Stimulated activated CD4-positive, alpha-beta T cell treated with anti-CD3 and anti-CD28 coated beads, Interleukin-15, amount 100 ng/mL, for 48 hours (primary cell): Measurements from ENCODE around the gene GSAP.
"Not testable (repeated sequence)": the region's sequence is repeated elsewhere in the genome, so short reads cannot be mapped to it uniquely, and the experiment has no call there.

Experiments
- DNase-seq, 2 donors: peaks; one replicate each; pipeline ENCODE4 v3.0.0-alpha.2; 2020; ENCODE audit warnings: low read depth in 2 of 2

Gene GSAP

GRCh38 chr7:77284616-77285015 is 131.5 kb downstream of the GSAP start:
- DNase-seq = no peak

GRCh38 chr7:77284005-77284404 is 132.1 kb downstream of the GSAP start:
- no peak for DNase-seq

DNA sequence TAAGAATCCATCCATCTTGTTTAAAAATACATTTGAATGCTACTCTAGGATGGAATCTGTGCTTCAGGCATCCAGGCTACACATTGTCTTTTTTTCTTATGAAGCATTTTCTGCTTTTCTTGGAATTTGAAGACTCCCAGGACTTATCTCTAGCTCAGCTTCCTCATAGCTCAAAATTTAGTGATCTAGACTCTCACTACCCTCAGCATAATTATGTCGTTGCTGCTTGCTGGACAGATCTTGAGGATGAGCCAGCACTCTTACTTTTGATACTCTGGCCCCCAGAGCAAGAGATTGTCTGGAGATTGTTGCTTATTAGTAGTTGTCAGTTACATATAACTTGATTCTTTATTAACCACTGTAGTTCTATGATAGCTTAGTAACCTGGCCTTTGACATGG is 133.3 kb downstream of the GSAP start:
- no peak for DNase-seq

DNA sequence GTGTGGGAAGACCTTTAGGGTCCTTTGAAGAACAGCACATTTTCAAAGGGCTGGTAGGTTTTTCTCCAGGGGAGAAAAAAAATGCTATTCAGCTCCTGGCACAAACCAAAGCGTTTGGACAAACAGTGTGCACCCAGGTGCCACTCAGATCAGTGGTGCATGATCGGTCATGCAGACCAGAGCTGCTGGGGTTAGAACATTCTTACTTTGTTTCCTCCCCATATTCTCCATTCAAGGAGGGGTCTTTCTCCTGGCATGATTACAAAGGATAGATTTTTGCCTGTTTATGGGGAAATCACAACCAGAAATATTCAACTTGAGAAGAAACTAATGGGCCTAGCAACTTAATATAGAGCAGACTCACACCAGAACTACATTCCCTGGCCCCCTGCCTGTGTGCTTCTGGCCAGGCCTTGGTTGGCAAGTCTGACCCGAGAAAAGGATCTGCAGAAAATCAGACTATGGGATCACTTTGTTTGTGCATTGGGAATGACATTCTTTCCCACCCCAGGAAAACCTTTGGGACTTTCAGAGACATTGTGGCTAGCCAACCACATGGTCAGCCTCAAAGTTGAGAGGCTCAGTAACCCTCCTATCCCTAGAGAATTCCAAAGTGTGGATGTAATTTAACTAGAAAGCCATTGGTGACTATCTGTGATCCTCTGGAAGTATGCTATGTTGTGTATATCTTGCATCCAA is 134.2 kb downstream of the GSAP start:
- DNase-seq = no peak

DNA sequence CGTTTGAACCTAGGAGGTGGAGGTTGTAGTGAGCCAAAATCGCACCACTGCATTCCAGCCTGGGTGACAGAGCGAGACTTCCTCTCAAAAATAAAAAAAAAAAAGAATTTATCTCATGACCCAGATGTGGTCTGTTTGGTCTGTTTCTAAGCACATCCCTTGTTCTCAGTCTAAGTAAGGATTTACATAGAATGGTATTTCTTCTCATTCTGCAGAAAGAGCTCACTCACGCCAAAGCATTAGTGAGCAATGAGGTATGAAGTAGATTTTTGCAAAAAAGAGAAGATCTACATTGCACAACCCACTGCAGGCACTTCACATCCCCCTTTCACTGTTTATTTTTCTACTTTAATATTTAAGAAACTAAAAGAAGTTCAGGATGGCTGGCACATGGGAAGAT is 140.0 kb downstream of the GSAP start:
- DNase-seq = no peak

DNA sequence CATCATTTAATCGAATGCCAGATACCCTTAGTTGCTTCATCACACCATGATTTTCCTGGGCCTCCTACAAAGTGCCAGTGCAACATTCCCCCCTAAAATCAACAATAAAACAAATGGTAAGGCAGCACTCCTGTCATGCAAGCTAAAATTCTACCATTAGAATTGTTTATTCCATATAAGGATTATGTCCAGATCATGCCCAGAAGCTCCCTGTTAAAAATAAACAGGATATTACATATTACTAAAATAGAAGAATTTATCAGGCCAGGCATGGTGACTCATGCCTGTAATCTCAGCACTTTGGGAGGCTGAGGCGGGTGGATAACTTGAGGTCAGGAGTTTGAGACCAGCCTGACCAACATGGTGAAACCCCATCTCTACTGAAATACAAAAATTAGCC is 140.5 kb downstream of the GSAP start:
- not testable (repeated sequence) for DNase-seq

GRCh38 chr7:77271766-77272165 is 144.4 kb downstream of the GSAP start:
- DNase-seq = no peak

GRCh38 chr7:77270094-77270480 is 146.1 kb downstream of the GSAP start:
- DNase-seq = no peak

GRCh38 chr7:77269360-77270093 is 146.6 kb downstream of the GSAP start:
- no peak for DNase-seq

DNA sequence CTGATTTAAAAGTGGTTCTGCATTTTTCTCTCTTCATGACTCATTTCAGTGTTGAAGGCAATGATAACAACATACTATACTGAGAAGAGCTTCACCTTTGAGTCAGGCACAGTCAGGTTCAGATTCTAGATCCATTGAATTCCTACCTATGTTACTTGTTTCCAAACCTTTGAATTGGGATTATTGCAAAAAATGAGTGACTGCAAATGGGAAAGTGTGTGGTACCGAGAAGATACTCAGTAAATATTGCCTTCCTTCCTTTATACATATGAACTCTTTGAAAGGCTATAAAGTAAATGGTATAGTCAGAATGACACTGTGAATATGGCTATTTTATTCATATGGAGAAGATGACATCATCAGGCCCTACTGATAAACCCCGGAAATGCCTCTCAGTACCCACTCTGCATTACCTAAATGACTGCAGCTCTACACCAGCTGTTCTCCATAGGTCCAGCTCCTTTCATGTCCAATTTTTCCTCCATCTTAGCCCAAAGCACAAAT is 149.8 kb downstream of the GSAP start:
- peak in 1 of 2 donors; percentile 7 for DNase-seq

DNA sequence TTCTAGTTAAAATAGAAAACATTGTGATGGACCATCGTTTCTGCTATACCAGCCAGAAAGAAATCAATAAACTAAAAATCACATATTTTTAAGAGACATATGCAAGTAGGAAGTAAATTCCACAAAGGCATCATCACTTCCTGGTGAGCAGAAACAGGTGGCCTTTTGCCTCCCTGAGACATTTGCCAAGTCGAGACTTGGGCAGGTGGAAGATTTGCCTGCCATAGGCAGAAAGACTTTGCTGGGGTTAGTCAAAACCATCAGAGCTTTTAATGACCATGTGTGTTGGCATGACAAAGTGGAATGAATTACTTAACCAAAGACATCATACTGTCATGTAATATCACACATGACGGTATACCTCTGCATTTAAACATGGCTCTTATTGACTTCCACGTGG is 150.5 kb downstream of the GSAP start:
- DNase-seq = no peak

- no peak for DNase-seq
Measured at GRCh38 chr7:77262316-77262715, 153.8 kb downstream of the GSAP start.
